Smooth muscle cell of the brain vasculature (primary cell): ENCODE measurements around the gene SECTM1.

Experiments
- DNase-seq: peaks from one replicate; pipeline ENCODE4 v3.0.0-alpha.2; 2012; ENCODE audit warnings: low read depth, low spot score

SECTM1 gene

DNA sequence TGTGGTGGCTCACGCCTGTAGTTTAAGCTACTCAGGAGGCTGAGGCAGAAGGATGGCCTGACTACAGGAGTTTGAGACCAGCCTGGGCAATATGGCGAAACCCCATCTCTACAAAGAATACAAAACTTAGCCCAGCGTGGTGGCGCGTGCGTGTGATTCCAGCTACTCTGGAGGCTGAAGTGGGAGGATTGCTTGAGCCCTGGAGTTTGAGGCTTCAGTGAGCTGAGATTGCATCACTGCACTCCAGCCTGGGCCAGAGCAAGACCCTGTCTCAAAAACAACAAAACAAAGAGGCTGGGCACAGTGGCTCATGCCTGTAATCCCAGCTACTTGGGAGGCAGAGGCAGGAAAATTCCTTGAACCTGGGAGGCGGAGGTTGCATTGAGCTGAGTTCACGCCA lies 53.0 kb downstream of the SECTM1 start:
- DNase-seq, result no peak

DNA sequence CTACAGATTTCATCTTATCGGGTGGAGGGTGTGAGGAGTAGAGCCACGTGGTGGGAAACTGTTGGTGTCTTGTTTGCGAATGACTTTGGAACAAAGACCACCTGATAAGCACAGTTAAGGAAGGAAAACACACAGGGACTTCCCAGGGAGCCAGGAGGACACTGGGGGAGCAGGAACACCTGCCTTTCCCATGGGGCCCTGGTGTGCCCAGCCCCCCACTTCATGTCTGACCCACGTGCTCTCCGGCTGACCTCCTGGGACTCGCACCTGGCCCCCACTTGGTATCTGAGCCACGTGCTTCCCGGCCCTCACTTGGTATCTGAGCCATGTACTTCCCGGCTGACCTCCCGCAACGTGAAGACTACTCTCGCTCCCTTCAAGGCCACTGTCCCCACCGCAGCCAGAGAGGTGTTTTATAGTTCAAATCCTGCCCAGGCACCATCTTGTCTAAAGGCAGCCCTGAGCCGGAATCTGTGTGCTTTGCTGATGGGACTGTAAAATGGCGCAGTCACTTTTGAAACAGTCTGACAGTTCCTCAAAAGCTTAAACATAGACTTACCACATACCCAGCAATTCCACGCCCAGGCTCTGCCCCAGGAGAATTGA lies 54.7 kb downstream of the SECTM1 start:
- no peak for DNase-seq

DNA sequence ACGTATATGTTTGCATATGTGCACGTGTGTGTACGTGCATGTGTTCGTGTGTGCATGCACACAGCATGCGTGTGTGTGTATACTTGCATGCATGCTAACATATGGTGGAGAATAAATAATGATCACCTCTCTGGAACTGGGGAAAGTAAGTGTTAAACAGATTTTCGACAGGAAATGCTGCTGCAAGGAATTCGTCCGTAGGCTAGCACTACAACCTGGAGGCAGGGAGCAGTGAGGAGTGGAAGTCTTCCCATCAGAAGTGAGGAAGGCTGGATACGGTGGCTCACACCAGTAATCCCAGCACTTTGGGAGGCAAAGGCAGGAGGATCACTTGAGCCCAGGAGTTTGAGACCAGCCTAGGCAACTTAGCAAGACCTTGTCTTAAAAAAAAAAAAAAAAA lies 55.3 kb downstream of the SECTM1 start:
- DNase-seq, result no peak

DNA sequence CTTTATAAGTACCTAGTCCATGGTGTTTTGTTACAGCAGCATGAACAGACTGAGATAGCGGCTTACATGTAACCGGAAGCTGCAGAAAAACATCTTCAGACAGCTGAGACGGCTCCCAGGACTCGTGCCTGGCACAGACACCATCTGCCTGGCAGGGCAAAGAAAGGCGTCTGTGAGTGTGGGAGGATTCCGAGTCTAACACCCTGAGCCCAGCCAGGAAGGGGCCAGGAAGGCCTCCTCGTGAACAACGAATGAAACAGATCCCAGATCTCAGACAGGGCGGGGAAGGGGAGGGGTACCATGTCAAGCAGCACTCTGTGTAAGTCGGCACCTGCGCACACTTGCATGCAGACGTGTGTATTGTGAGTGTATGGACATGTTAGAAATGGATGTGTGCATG lies 55.7 kb downstream of the SECTM1 start:
- DNase-seq, result no peak

DNA sequence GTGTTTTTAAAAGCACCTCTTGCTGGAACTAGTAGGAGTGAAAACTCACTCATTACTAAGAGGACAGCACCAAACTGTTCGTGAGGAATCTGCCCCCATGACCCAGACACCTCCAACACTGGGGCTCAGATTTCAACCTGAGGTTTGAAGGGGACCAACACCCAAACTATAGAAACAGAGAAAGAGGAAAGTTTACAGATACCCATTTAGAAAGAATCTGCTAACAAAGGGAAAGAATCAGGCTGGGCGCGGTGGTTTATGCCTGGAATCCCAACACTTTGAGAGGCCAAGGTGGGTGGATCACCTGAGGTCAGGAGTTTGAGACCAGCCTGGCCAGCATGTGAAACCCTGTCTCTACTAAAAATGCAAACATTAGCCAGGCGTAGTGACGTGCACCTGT lies 56.6 kb downstream of the SECTM1 start:
- no peak for DNase-seq

DNA sequence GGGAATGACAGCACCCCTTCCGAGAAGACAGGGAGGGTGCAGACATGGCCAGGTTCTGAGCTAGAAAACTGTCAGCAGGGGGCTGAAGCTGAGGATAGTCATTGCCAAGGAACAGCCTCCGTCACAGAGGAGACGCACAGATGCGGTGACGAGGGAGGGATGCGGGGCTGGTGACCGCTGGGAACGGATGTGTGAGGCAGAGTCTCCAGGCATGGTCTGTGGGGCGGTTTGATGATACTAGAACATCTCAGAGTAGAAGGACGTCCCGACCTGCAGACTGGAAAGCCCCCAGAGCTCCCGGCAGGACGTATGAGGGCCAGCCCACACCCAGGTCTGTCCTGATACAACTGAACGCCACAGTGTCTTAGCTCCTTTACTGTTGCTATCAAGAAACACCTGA lies 58.2 kb downstream of the SECTM1 start:
- no peak for DNase-seq

DNA sequence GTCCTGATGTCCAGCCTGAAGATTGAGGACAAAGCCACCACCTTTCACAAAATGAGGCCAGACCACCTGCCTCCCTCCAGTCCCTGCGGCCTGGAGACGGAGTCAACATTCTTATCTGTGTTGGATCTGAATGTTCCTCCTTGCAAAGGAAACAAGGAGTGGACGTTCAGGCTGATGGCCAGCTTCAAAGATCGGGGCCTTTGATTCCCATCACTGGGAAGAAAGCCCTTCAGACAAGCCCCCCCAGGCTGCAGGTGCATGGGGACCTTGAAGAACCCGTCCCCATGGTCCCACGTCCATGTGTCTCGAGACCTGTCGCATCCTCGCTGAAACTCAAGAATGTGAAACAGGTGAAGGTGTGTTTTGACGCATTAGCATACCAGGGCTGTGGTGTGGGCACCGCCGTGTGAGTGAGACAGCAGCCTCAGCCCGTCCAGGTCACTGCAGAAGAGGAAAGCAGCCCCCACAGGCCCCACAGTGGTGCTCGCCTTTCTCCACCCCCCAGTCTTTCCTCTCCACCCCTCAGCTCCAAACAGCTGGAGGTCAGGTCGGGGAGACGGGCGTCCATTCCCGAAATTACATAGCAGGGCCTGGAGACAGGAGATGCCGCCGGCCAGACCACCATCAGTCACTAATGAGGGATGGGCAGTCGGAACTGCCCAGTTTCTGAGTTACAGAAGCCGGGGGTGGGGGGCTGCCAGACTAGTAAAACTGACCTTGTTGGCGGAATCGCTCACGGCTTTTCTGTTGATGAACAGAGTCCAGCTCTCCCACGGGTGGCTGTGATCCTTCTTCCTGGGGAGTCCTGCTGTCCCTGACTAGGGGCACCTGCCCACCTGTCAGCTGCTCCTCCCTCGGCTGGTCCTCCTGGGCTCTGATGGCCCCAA lies 59.2 kb downstream of the SECTM1 start:
- DNase-seq, result no peak

DNA sequence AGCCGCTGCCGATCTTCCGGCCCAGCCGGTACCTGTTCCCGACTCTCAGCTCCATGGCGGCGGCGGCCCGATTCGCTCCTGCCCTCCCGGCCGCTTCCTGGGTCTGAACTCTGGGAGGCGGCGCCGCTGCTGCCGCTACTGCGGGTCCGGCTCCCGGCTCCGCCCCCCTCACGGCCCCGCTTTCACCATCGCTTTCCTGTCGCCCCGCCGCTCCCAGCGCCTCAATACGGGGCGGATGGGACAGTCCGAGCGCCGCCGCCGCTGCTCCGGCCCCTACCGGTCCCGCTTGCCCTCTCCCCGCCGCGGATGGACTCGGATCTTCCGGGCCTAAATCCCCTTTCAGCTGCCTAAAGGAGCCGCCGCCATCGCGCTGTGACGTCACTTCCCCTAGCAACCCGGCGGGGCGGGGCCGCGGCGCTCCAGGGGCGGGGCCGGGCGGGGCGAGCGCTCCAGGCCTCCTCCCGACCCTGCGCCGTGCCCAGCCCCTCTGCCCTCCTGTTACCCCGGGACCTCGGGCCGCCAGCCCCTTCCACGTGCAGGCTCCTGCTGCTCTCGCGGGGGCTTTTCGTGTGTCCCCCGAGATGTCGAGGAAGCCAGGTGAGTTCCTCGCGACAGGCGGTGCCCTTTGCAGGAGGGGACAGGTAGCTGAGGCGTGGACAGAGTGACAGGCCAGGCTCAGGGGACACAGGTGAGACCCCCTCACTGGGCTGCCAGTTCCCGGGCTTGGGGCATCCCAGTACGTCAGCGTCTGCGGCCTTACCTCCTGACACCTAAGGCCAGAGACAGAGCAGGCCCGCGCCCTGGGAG lies 60.0 kb downstream of the SECTM1 start, which contains the start of gene CSNK1D:
CSNK1D (minus strand) TSS at position 374 of the 807 bp plus-strand sequence; CDS start at position 55, 319 bp downstream.
- DNase-seq, result no peak

DNA sequence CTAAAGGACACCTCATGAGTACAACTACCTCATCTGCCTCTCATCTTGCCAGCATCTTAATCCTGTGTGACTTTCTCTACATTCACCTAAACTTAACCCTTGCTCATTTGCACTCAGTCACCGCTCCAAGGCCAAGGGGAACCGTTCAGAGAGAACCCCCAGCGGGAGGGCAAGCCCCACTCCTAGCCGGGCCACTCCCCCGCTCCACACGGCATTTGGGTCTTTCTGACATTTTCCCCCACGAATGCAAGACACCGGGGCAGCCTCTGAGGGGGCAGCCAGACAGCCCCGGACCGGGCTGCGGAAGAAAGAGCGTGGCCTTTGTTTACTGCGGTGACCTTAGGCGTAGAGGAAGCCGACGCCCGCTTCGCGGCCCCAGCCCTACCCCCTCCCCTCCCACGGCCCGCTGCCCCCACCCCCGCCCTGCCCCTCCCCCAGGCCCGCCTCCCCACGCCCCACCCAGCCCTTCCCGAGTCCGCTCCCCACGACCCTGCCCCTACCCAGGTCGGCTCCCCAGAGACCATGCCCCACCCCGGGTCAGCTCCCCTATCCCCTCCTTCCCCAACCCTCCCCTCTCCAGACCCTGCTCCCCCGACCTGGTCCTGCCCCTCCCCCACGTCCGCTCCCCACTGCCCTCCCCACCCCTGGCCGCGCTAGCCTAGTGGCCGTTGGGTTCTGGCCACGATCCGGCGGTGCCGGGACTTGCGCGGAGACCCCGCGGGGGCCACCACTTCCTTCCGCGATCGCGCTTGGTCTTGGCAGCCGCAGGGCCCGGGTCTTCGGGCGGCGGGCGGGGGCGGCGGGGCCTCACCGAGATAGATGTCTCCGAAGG lies 60.9 kb downstream of the SECTM1 start:
- DNase-seq, result no peak

DNA sequence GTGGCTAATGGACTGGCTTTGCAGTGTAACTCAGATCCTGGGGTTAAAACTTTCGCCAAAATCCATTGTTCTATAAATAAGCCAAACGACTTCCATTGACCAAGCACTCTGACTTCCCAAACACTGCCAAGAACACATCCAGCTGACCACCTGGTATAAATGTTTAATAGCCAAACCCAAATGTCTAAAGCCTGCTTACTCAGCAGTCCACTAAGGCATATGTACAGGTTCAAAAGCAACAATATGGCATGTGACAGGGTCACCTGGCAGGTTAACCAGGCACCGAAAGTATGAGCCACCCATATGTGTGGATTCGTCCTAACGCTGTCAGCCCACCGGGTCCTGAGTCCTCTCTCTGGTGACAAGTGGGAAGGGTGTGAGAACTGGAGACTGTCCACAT lies 62.2 kb downstream of the SECTM1 start:
- no peak for DNase-seq
